HCT116 (cell line): ENCODE data around the gene SETD2. TPM values are rescaled to one million over a fixed set of nuclear protein-coding genes. Genes with fewer than 3 reads are reported as not detected.

Source experiments
- ATAC-seq: fragments of 200-7000 bp; cut with Tn5 transposase; 2 replicates; pipeline ENCODE4 v1.9.1; 2020; ENCODE audit warnings: mild to moderate bottlenecking, moderate library complexity
- BruUV-seq: library from RNA; stranded (reverse); fragments of 400-500 nt; replicated peaks from 2 replicates; lab custom pipeline; 2021; lab: Mats Ljungman, UMichigan
- CTCF ChIA-PET: fragments of 300-600 bp; sonication (Branson Sonifier 250); formaldehyde crosslinking; loops from one replicate; lab custom pipeline; 2021; ENCODE audit warnings: antibody characterized with exemption; lab: Charles Lee
- POLR2A ChIA-PET: fragments of 300-600, 350-600 bp; sonication (Branson Sonifier 250); formaldehyde crosslinking; loops from one replicate; lab custom pipeline; 2021; ENCODE audit warnings: antibody characterized with exemption; lab: Charles Lee
- RAD21 ChIA-PET, 2 experiments: fragments of 300-600 bp; sonication (Branson Sonifier 250); formaldehyde crosslinking; loops; one replicate each; lab custom pipeline; 2023; ENCODE audit warnings: low total read pairs in 2 of 2; ENCODE audit not compliant: uncharacterized antibody in 2 of 2, unreplicated experiment in 2 of 2, low non-redundant PET in 1 of 2; lab: Charles Lee
- DNase-seq: peaks from one replicate; pipeline ENCODE4 v3.0.0-alpha.2; 2010; ENCODE audit warnings: low read depth, low spot score
- H2AFZ ChIP-seq: fragments of 200-600 bp; shearing (Covaris generic), sonication (generic); 2 replicates; pipeline ENCODE4 v1.6.1; 2017; ENCODE audit warnings: low read depth, mixed run types, mixed read lengths, antibody characterized with exemption, low read length; ENCODE audit not compliant: poor library complexity, severe bottlenecking
- H3K27ac ChIP-seq: 2 replicates; pipeline ENCODE4 v1.5.1; 2012; ENCODE audit warnings: low read depth, low read length
- H3K27me3 ChIP-seq: fragments of 200-600 bp; sonication (generic); 2 replicates; pipeline ENCODE4 v1.6.1; 2016; ENCODE audit warnings: mixed run types, low read length, mixed read lengths; ENCODE audit not compliant: insufficient read depth
- H3K36me3 ChIP-seq, 2 experiments: fragments of 200-500 bp in 1 of 2; fragments of 200-600 bp in 1 of 2; sonication (Bioruptor generic) in 1 of 2; sonication (generic) in 1 of 2; 2 replicates each; pipeline versions ENCODE4 v1.5.1 to v1.6.1; 2014 to 2016; ENCODE audit warnings: low read length in 2 of 2, inconsistent platforms in 1 of 2, mixed read lengths in 1 of 2, mixed run types in 1 of 2; ENCODE audit not compliant: insufficient read depth in 2 of 2, control insufficient read depth in 1 of 2
- H3K4me1 ChIP-seq, 2 experiments: fragments of 200-600 bp in 1 of 2; sonication (generic) in 1 of 2; 2 replicates each; pipeline versions ENCODE4 v1.5.1 to v1.6.1; 2012 to 2017; ENCODE audit warnings: low read length in 2 of 2, inconsistent platforms in 1 of 2, mild to moderate bottlenecking in 1 of 2, mixed read lengths in 1 of 2, mixed run types in 1 of 2, moderate library complexity in 1 of 2; ENCODE audit not compliant: insufficient read depth in 2 of 2, control insufficient read depth in 1 of 2
- H3K4me2 ChIP-seq: fragments of 200-600 bp; sonication (generic); 2 replicates; pipeline ENCODE4 v1.6.1; 2017; ENCODE audit warnings: mixed run types, low read length, mixed read lengths
- H3K4me3 ChIP-seq, 2 experiments: fragments of 200-600 bp in 1 of 2; sonication (generic) in 1 of 2; replicated peaks in 1 of 2; 2 replicates each; pipeline ENCODE4 v1.5.1; 2011 to 2016; ENCODE audit warnings: low read length in 2 of 2, control low read depth in 1 of 2, low read depth in 1 of 2, mild to moderate bottlenecking in 1 of 2, mixed read lengths in 1 of 2, mixed run types in 1 of 2
- H3K79me2 ChIP-seq: fragments of 200-600 bp; sonication (generic); 2 replicates; pipeline ENCODE4 v1.6.1; 2017; ENCODE audit warnings: mild to moderate bottlenecking, mixed run types, low read length, moderate library complexity, mixed read lengths; ENCODE audit not compliant: insufficient read depth
- H3K9ac ChIP-seq: fragments of 200-600 bp; sonication (generic); 2 replicates; pipeline ENCODE4 v1.6.1; 2016; ENCODE audit warnings: low read length, mixed read lengths
- H3K9me2 ChIP-seq: fragments of 200-600 bp; sonication (generic), shearing (Covaris generic); 2 replicates; pipeline ENCODE4 v1.6.1; 2017; ENCODE audit warnings: mixed run types, mild to moderate bottlenecking, moderate library complexity; ENCODE audit not compliant: insufficient read depth
- H3K9me3 ChIP-seq, 2 experiments: fragments of 200-500 bp in 1 of 2; fragments of 200-600 bp in 1 of 2; sonication (Bioruptor generic) in 1 of 2; sonication (generic) in 1 of 2; 2 replicates each; pipeline ENCODE4 v1.6.1; 2014 to 2017; ENCODE audit warnings: low read length in 2 of 2, mixed read lengths in 2 of 2, inconsistent platforms in 1 of 2, low read depth in 1 of 2, mild to moderate bottlenecking in 1 of 2, mixed run types in 1 of 2, moderate library complexity in 1 of 2; ENCODE audit not compliant: control insufficient read depth in 1 of 2, insufficient read depth in 1 of 2
- H4K20me1 ChIP-seq: fragments of 200-600 bp; sonication (generic), shearing (Covaris generic); 2 replicates; pipeline ENCODE4 v1.6.1; 2017; ENCODE audit warnings: mixed run types, mild to moderate bottlenecking, moderate library complexity; ENCODE audit not compliant: insufficient read depth
- CBX3 ChIP-seq: IDR thresholded peaks from 2 replicates; pipeline ENCODE4 v1.6.1; 2012; ENCODE audit warnings: low read depth
- CEBPB ChIP-seq: IDR thresholded peaks from 2 replicates; pipeline ENCODE4 v1.6.1; 2012; ENCODE audit warnings: low read depth
- FOSL1 ChIP-seq: IDR thresholded peaks from 2 replicates; pipeline ENCODE4 v1.6.1; 2012; ENCODE audit warnings: low read depth
- POLR2A ChIP-seq: IDR thresholded peaks from 2 replicates; pipeline ENCODE4 v1.7.0; 2011; ENCODE audit warnings: borderline replicate concordance; ENCODE audit not compliant: insufficient read depth, insufficient read length; ENCODE audit errors: extremely low read depth
- POLR2AphosphoS5 ChIP-seq: IDR thresholded peaks from 2 replicates; pipeline ENCODE4 v1.6.1; 2011; ENCODE audit warnings: mild to moderate bottlenecking, low read depth, low read length, moderate library complexity
- RAD21 ChIP-seq: IDR thresholded peaks from 2 replicates; pipeline ENCODE4 v1.6.1; 2012; ENCODE audit warnings: low read depth, mild to moderate bottlenecking
- SIN3A ChIP-seq: IDR thresholded peaks from 2 replicates; pipeline ENCODE4 v1.6.1; 2012; ENCODE audit warnings: low read depth
- SP1 ChIP-seq: IDR thresholded peaks from 2 replicates; pipeline ENCODE4 v1.6.1; 2012; ENCODE audit warnings: low read depth
- SRF ChIP-seq: IDR thresholded peaks from 2 replicates; pipeline ENCODE4 v1.6.1; 2012; ENCODE audit warnings: low read depth
- TCF7L2 ChIP-seq: IDR thresholded peaks from 2 replicates; pipeline ENCODE4 v1.7.0; 2011; ENCODE audit warnings: borderline replicate concordance, inconsistent platforms; ENCODE audit not compliant: insufficient read depth, insufficient read length; ENCODE audit errors: extremely low read depth
- YY1 ChIP-seq: IDR thresholded peaks from 2 replicates; pipeline ENCODE4 v1.6.1; 2011; ENCODE audit warnings: low read length, low read depth, moderate library complexity, mild to moderate bottlenecking; ENCODE audit not compliant: insufficient replicate concordance; ENCODE audit errors: extremely low read depth
- intact Hi-C: fragments of 100-400 bp; cut with micrococcal nuclease; formaldehyde crosslinking; loops from 2 replicates; pipeline ENCODE4 v1.10.0; 2022
- total RNA-seq: library from RNA; stranded (reverse); gene quantifications from one replicate; pipeline ENCODE4 v1.2.1, GENCODE V29; 2021; ENCODE audit not compliant: unreplicated experiment
- TF ChIP-seq, protein P1 (sequence below): IDR thresholded peaks from 2 replicates; pipeline ENCODE4 v1.6.1; 2012
- TF ChIP-seq, protein P2 (sequence below), 3 experiments: fragments of 200-600 bp in 1 of 3; sonication (generic) in 1 of 3; IDR thresholded peaks in 2 of 3; conservative IDR thresholded peaks in 1 of 3; 2 replicates each; pipeline ENCODE4 v1.5.1; 2012 to 2017; ENCODE audit warnings: low read depth in 2 of 3, low read length in 2 of 3, antibody characterized with exemption in 1 of 3, borderline replicate concordance in 1 of 3, control low read depth in 1 of 3, mild to moderate bottlenecking in 1 of 3, mixed read lengths in 1 of 3, mixed run types in 1 of 3, moderate library complexity in 1 of 3; ENCODE audit not compliant: insufficient read depth in 1 of 3
- TF ChIP-seq, protein P3 (sequence below): IDR thresholded peaks from 2 replicates; pipeline ENCODE4 v1.6.1; 2012; ENCODE audit warnings: low read depth

Gene SETD2
- total RNA-seq, 1 experiment from 2014 or later = 33.0 TPM

DNA sequence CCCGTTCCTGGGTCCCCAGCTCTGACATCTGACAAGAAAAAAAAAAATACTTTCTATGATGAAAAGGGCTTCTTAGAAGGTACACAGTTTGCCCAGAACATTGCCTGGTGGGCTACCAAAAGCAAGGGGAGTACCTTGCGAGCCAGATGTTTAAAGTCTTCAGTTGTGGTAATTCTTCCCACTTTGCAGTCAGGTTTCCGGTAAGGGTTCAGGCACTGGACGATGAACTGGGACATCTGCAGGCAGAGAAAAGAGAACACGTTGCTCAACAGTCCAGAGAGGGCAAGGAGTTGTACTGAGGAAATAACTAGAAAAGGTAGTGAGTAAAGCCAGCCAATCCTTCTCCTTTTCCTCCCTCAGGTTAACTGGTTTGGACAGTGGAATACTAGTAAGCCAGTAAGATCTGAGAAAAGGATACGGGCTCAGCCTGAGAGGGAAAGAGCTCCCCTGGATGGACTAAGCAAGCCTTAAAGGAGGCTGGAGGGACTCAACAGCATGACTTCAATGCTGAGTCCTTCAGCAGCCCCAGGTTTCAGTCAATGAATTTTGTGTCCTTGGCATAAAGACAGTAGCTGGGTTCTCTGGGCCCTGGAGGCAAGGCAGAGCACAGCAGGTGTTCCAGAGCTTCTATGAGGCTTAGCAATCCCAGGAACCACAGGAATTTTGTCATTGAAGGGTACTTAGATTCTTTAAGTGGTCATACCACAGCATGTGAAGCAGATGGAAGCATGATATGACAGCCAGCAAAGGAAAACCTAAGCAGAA lies 146.2 kb downstream of the SETD2 start:
- CTCF ChIA-PET = no interaction called here
- POLR2A ChIA-PET = interaction anchor here (1.0 kb wide), 1 partner anchor 13 kb away, joined by 3 read pairs; no protein-coding TSS in a partner anchor
- H3K9me3 ChIP-seq = no peaks in the 10 kb centered on the region
- H3K4me1 ChIP-seq = peaks cover 0 to 5% of the 10 kb centered on the region in 2 experiments; a peak in 1 of 4 replicates
- no peak overlapping the region for H2AFZ ChIP-seq
- H3K4me3 ChIP-seq = no peak overlapping the region
- no peak for DNase-seq
- H3K4me2 ChIP-seq = no peak overlapping the region
- H3K9ac ChIP-seq = no peak overlapping the region
- BruUV-seq = no TSS peak
- H3K27ac ChIP-seq = no peak overlapping the region
- RAD21 ChIA-PET = no interaction called here
- no peak for TF ChIP-seq RAD21
- no peak for TF ChIP-seq SRF
- no peak for TF ChIP-seq TCF7L2
- TF ChIP-seq, protein P1, sequence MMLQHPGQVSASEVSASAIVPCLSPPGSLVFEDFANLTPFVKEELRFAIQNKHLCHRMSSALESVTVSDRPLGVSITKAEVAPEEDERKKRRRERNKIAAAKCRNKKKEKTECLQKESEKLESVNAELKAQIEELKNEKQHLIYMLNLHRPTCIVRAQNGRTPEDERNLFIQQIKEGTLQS = no peak
- TF ChIP-seq SIN3A = no peak
- no peak for TF ChIP-seq CEBPB
- TF ChIP-seq CBX3 = no peak
- no peak for TF ChIP-seq POLR2AphosphoS5
- no peak for TF ChIP-seq SP1
- TF ChIP-seq POLR2A = no peak
- TF ChIP-seq, protein P2, sequence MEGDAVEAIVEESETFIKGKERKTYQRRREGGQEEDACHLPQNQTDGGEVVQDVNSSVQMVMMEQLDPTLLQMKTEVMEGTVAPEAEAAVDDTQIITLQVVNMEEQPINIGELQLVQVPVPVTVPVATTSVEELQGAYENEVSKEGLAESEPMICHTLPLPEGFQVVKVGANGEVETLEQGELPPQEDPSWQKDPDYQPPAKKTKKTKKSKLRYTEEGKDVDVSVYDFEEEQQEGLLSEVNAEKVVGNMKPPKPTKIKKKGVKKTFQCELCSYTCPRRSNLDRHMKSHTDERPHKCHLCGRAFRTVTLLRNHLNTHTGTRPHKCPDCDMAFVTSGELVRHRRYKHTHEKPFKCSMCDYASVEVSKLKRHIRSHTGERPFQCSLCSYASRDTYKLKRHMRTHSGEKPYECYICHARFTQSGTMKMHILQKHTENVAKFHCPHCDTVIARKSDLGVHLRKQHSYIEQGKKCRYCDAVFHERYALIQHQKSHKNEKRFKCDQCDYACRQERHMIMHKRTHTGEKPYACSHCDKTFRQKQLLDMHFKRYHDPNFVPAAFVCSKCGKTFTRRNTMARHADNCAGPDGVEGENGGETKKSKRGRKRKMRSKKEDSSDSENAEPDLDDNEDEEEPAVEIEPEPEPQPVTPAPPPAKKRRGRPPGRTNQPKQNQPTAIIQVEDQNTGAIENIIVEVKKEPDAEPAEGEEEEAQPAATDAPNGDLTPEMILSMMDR (IDR thresholded peaks at IDR 0.05 in 2 of 3, conservative IDR thresholded peaks at IDR 0.05 in 1 of 3; ENCODE audit: borderline replicate concordance in 1 of 3, insufficient read depth in 1 of 3, low read depth in 2 of 3, low read length in 2 of 3) = no peak
- TF ChIP-seq, protein P3, sequence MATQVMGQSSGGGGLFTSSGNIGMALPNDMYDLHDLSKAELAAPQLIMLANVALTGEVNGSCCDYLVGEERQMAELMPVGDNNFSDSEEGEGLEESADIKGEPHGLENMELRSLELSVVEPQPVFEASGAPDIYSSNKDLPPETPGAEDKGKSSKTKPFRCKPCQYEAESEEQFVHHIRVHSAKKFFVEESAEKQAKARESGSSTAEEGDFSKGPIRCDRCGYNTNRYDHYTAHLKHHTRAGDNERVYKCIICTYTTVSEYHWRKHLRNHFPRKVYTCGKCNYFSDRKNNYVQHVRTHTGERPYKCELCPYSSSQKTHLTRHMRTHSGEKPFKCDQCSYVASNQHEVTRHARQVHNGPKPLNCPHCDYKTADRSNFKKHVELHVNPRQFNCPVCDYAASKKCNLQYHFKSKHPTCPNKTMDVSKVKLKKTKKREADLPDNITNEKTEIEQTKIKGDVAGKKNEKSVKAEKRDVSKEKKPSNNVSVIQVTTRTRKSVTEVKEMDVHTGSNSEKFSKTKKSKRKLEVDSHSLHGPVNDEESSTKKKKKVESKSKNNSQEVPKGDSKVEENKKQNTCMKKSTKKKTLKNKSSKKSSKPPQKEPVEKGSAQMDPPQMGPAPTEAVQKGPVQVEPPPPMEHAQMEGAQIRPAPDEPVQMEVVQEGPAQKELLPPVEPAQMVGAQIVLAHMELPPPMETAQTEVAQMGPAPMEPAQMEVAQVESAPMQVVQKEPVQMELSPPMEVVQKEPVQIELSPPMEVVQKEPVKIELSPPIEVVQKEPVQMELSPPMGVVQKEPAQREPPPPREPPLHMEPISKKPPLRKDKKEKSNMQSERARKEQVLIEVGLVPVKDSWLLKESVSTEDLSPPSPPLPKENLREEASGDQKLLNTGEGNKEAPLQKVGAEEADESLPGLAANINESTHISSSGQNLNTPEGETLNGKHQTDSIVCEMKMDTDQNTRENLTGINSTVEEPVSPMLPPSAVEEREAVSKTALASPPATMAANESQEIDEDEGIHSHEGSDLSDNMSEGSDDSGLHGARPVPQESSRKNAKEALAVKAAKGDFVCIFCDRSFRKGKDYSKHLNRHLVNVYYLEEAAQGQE = no peak
- no peak for TF ChIP-seq YY1
- no peak for TF ChIP-seq FOSL1
- TF ChIP-seq, all 23 proteins: peak for 0
- Histone ChIP-seq H3K9me2 (no peaks in the 10 kb centered on the region), H3K36me3 (peaks cover 3 to 4% of the 10 kb centered on the region in 2 experiments; a peak in 2 of 4 replicates), H3K79me2 (no peaks in the 10 kb centered on the region), H4K20me1 (no peaks in the 10 kb centered on the region), H3K27me3 (no peaks in the 10 kb centered on the region)
- peak; percentile 65 for ATAC-seq
- intact Hi-C loops = no loop called here
